Measurements from ENCODE around the gene ADGRF5. TPM values are rescaled to one million over a fixed set of nuclear protein-coding genes. Genes with fewer than 3 reads are reported as not detected.

The ADGRF5 gene
- total and polyA plus RNA-seq, 2 donors (not counting 3 experiments of a cell fraction or from before 2014, with no cell fraction given), result 26.3 to 50.0 TPM

- POLR2A ChIA-PET, result no interaction called here
- dilution Hi-C loops (cut with MboI; ENCODE audit: extremely low pct_ligation_motif_present, low sequenced_read_pairs) (no loop called here), intact Hi-C loops (cut with micrococcal nuclease) (no loop called here)
- H3K79me2 ChIP-seq (ENCODE audit: control insufficient read depth, insufficient read depth, low read length), result no peaks in the 10 kb centered on the region
- CTCF ChIA-PET, result interaction anchor here (0.6 kb wide), 1 partner anchor 1011 kb away, joined by 3 read pairs; no protein-coding TSS in a partner anchor
- H3K27ac ChIP-seq (ENCODE audit: insufficient read depth, low read depth, low read length), result no peak overlapping the region
- H3K9me3 ChIP-seq (replicated peaks; ENCODE audit: control insufficient read depth, insufficient read depth, low read length), result no peaks in the 10 kb centered on the region
- DNase-seq (ENCODE audit: low read depth, low spot score) (no peak), FAIRE-seq (no peak)
- H4K20me1 ChIP-seq (replicated peaks; ENCODE audit: control insufficient read depth, extremely low read depth, insufficient read depth, low read length), result no peaks in the 10 kb centered on the region
- H3K4me1 ChIP-seq (ENCODE audit: control insufficient read depth, extremely low read depth, insufficient read depth, low read length), result no peaks in the 10 kb centered on the region
- H3K36me3 ChIP-seq (ENCODE audit: control insufficient read depth in 2 of 2, extremely low read depth in 1 of 2, insufficient read depth in 2 of 2, low read length in 2 of 2), result no peaks in the 10 kb centered on the region
- no peak overlapping the region for H2AFZ ChIP-seq (ENCODE audit: low read depth, low read length)
- peaks cover 5 to 12% of the 10 kb centered on the region in 2 experiments for H3K27me3 ChIP-seq (ENCODE audit: control insufficient read depth in 2 of 2, insufficient read depth in 2 of 2, low read length in 2 of 2)
- TF ChIP-seq EZH2 (IDR thresholded peaks at IDR 0.05; ENCODE audit: borderline replicate concordance, low read depth, low read length, severe bottlenecking), result no peak
- TF ChIP-seq, protein P1, sequence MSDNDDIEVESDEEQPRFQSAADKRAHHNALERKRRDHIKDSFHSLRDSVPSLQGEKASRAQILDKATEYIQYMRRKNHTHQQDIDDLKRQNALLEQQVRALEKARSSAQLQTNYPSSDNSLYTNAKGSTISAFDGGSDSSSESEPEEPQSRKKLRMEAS (IDR thresholded peaks at IDR 0.05; ENCODE audit: insufficient read depth, insufficient read length), result no peak
- no peak for TF ChIP-seq CTCF (IDR thresholded peaks at IDR 0.05; ENCODE audit: extremely low read depth in 1 of 2, insufficient read depth in 1 of 2, low read depth in 1 of 2, low read length in 2 of 2)
- no peak for TF ChIP-seq FOS (IDR thresholded peaks at IDR 0.05; ENCODE audit: borderline replicate concordance, insufficient read depth, low read length)
- no peak for TF ChIP-seq POLR2A (IDR thresholded peaks at IDR 0.05; ENCODE audit: low read depth, low read length)
- TF ChIP-seq JUN (IDR thresholded peaks at IDR 0.05; ENCODE audit: borderline replicate concordance, insufficient read depth, insufficient read length, low read depth), result no peak
- no peak for TF ChIP-seq MYC (IDR thresholded peaks at IDR 0.05; ENCODE audit: low read depth, low read length)
- H3K4me2 ChIP-seq (ENCODE audit: insufficient read depth, low read length), result no peak overlapping the region
- BruUV-seq (replicated peaks), result no TSS peak
- no peak overlapping the region for H3K9ac ChIP-seq (replicated peaks; ENCODE audit: extremely low read depth, insufficient read depth, low read length)
- no peak overlapping the region for H3K4me3 ChIP-seq (replicated peaks in 1 of 3; ENCODE audit: insufficient read depth in 1 of 3, low read depth in 1 of 3, low read length in 3 of 3)
- H3K9me1 ChIP-seq (replicated peaks; ENCODE audit: control insufficient read depth, extremely low read depth, insufficient read depth, low read length), result no peaks in the 10 kb centered on the region
These were observed 43.2 kb upstream of the ADGRF5 start for GRCh38 chr6:46964716-46965519.
